Psoas muscle (tissue), 8 donors: ENCODE results near the gene ADAMTSL5. TPM values are rescaled to one million over a fixed set of nuclear protein-coding genes. Genes with fewer than 3 reads are reported as not detected.

Experiments used
- ATAC-seq, 4 donors: fragments of 200-7000 bp; cut with Tn5 transposase; one replicate each; pipeline ENCODE4 v1.9.1; 2020; ENCODE audit warnings: moderate library complexity in 3 of 4, mild to moderate bottlenecking in 2 of 4
- DNase-seq, 2 donors: peaks; one replicate each; pipeline ENCODE4 v3.0.0-alpha.2; 2020
- H3K27ac ChIP-seq: fragments of 200-600 bp; one replicate; pipeline ENCODE4 v1.8.0; 2022
- H3K27me3 ChIP-seq, 3 donors: fragments of 200-600 bp in 1 of 3; one replicate each; pipeline versions ENCODE4 v1.6.1 to v1.8.0; 2013 to 2022; ENCODE audit warnings: low read length in 2 of 3, mild to moderate bottlenecking in 2 of 3, moderate library complexity in 1 of 3; ENCODE audit not compliant: insufficient read depth in 3 of 3
- H3K36me3 ChIP-seq, 2 donors: fragments of 200-600 bp in 1 of 2; one replicate each; pipeline versions ENCODE4 v1.6.1 to v1.8.0; 2013 to 2022; ENCODE audit warnings: low read depth in 1 of 2, mild to moderate bottlenecking in 1 of 2, moderate library complexity in 1 of 2; ENCODE audit not compliant: insufficient read depth in 1 of 2
- H3K4me1 ChIP-seq: fragments of 200-600 bp; one replicate; pipeline ENCODE4 v1.8.0; 2022
- H3K4me3 ChIP-seq: fragments of 200-600 bp; one replicate; pipeline ENCODE4 v1.8.0; 2022; ENCODE audit warnings: mild to moderate bottlenecking
- H3K9me3 ChIP-seq: fragments of 200-600 bp; one replicate; pipeline ENCODE4 v1.8.0; 2022
- CTCF ChIP-seq: fragments of 200-600 bp; IDR thresholded peaks from one replicate; pipeline ENCODE4 v1.8.0; 2022; ENCODE audit warnings: antibody characterized with exemption
- WGBS, 3 donors: extraction: QIAGEN DNeasy Blood & Tissue Kit; methylation state at CpG; one replicate each; pipeline versions ENCODE4 v1.1.6 to v1.1.7; 2013; 5-methylcytosine and 5-hydroxymethylcytosine counted together
- intact Hi-C, 2 donors: fragments of 100-400 bp; cut with DNase I; formaldehyde crosslinking; loops; one replicate each; pipeline versions ENCODE4 v1.11.0 to v1.14.2; 2022
- polyA plus RNA-seq, 3 donors: library from polyadenylated mRNA; stranded (reverse); fragments of 200-250 nt; gene quantifications; one replicate each; pipeline ENCODE4 v1.2.3, GENCODE V29; 2013
- total RNA-seq, 4 donors: library from RNA; stranded (reverse); fragmentation: NEBNext Ultra II Directional in 2 of 4; extraction: Animal tissue kit (Norgen Biotek cat#: 25700) in 2 of 4; gene quantifications; one replicate each; pipeline versions ENCODE4 v1.2.1 to v1.2.4, GENCODE V29; 2021 to 2023
- donor health status: healthy with polysubstance abuse.
- donor health status: DM: no; HTN: no; CAD: no; lungs with moderate emphysema.
- donor health status: Bipolar disorder and iron deficiency.
- donor health status: healthy.
- donor health status: DM: yes; HTN: yes; CAD: no.
- donor health status: DM: no; HTN: no; CAD: no.
- donor health status: DM: no; HTN: no; CAD: no.
- donor health status: DM: yes; HTN: yes; CAD: no.

The ADAMTSL5 gene
- total and polyA plus RNA-seq, 7 donors: 3.9 to 20.1 (median 12.6) TPM

GRCh38 chr19:1467490-1468273 lies 45.1 kb downstream of the ADAMTSL5 start:
- H3K36me3 ChIP-seq: no peaks in the 10 kb centered on the region
- H3K4me3 ChIP-seq: peak overlapping the region; percentile 38
- no peak overlapping the region for H3K27ac ChIP-seq
- no peaks in the 10 kb centered on the region for H3K9me3 ChIP-seq
- DNase-seq (peak; percentile 16 to 51), ATAC-seq (no peak)
- no peak for TF ChIP-seq CTCF
- intact Hi-C loops: loop anchor here in 1 of 2 donors (5.0 kb wide), 1 partner anchor 115 kb away; a partner anchor contains a TSS
- H3K4me1 ChIP-seq: peaks cover 37% of the 10 kb centered on the region
- 3 to 5% (median 4%) methylated on average over 60 to 92 of the region's 92 CpGs for WGBS, 3 donors
- peaks cover 0 to 85% (median 68%) of the 10 kb centered on the region in 3 donors for H3K27me3 ChIP-seq

GRCh38 chr19:1467215-1467489 lies 45.7 kb downstream of the ADAMTSL5 start:
- H3K9me3 ChIP-seq: no peaks in the 10 kb centered on the region
- H3K36me3 ChIP-seq: no peaks in the 10 kb centered on the region
- H3K4me1 ChIP-seq: peaks cover 37% of the 10 kb centered on the region
- H3K27me3 ChIP-seq: peaks cover 0 to 79% (median 63%) of the 10 kb centered on the region in 3 donors
- no peak overlapping the region for H3K27ac ChIP-seq
- no peak for ATAC-seq
- no peak for TF ChIP-seq CTCF
- peak in 1 of 2 donors; percentile 51 for DNase-seq
- 0 to 4% (median 3%) methylated on average over 5 to 36 of the region's 36 CpGs for WGBS, 3 donors
- intact Hi-C loops: loop anchor here in 1 of 2 donors (5.0 kb wide), 1 partner anchor 115 kb away; a partner anchor contains a TSS
- H3K4me3 ChIP-seq: peak overlapping the region; percentile 15

GRCh38 chr19:1466461-1467214 lies 46.2 kb downstream of the ADAMTSL5 start:
- Histone ChIP-seq H3K4me3 (no peak overlapping the region), H3K4me1 (peaks cover 37% of the 10 kb centered on the region), H3K36me3 (no peaks in the 10 kb centered on the region), H3K27ac (no peak overlapping the region), H3K27me3 (peaks cover 0 to 74% (median 59%) of the 10 kb centered on the region in 3 donors), H3K9me3 (no peaks in the 10 kb centered on the region)
- DNase-seq: peak; percentile 13 to 52
- no peak for TF ChIP-seq CTCF
- WGBS, 3 donors: 28 to 31% (median 29%) methylated on average over 62 to 70 of the region's 70 CpGs
- ATAC-seq: no peak
- intact Hi-C loops: loop anchor here in 1 of 2 donors (5.0 kb wide), 1 partner anchor 114 kb away; a partner anchor contains a TSS

- ATAC-seq (no peak), DNase-seq (peak in 1 of 2 donors; percentile 48)
- H3K27me3 ChIP-seq: peaks cover 0 to 68% (median 53%) of the 10 kb centered on the region in 3 donors
- H3K4me3 ChIP-seq: peak overlapping the region; percentile 36
- TF ChIP-seq CTCF: no peak
- H3K4me1 ChIP-seq: peaks cover 32% of the 10 kb centered on the region
- no peaks in the 10 kb centered on the region for H3K9me3 ChIP-seq
- no peaks in the 10 kb centered on the region for H3K36me3 ChIP-seq
- intact Hi-C loops: loop anchor here in 1 of 2 donors (5.0 kb wide), 1 partner anchor 114 kb away; a partner anchor contains a TSS
- H3K27ac ChIP-seq: no peak overlapping the region
- WGBS, 3 donors: 36 to 40% (median 38%) methylated on average over 33 to 41 of the region's 41 CpGs
Measured at GRCh38 chr19:1466018-1466460, 46.8 kb downstream of the ADAMTSL5 start.
